Esophagus (tissue), 2 donors: Measurements from ENCODE around the gene SLC16A8. TPM values are rescaled to one million over a fixed set of nuclear protein-coding genes. Genes with fewer than 3 reads are reported as not detected.
"Not testable (repeated sequence)": the region's sequence is repeated elsewhere in the genome, so short reads cannot be mapped to it uniquely, and the experiment has no call there.

ENCODE experiments used
- H3K27ac ChIP-seq, 2 donors: one replicate each; pipeline ENCODE4 v1.5.1; 2013; ENCODE audit warnings: low read depth in 2 of 2, mild to moderate bottlenecking in 2 of 2, inconsistent platforms in 1 of 2, low read length in 1 of 2, moderate library complexity in 1 of 2
- H3K27me3 ChIP-seq, 2 donors: one replicate each; pipeline ENCODE4 v1.6.1; 2013; ENCODE audit warnings: low read length in 2 of 2, control low read depth in 1 of 2, mild to moderate bottlenecking in 1 of 2; ENCODE audit not compliant: insufficient read depth in 2 of 2, control insufficient read depth in 1 of 2
- H3K36me3 ChIP-seq, 2 donors: one replicate each; pipeline ENCODE4 v1.6.1; 2013; ENCODE audit warnings: low read length in 1 of 2; ENCODE audit not compliant: control insufficient read depth in 2 of 2, insufficient read depth in 2 of 2
- H3K4me1 ChIP-seq, 2 donors: one replicate each; pipeline ENCODE4 v1.6.1; 2013; ENCODE audit warnings: low read length in 1 of 2; ENCODE audit not compliant: control insufficient read depth in 2 of 2, insufficient read depth in 2 of 2
- H3K4me3 ChIP-seq, 2 donors: one replicate each; pipeline ENCODE4 v1.5.1; 2013; ENCODE audit warnings: low read length in 2 of 2, mild to moderate bottlenecking in 2 of 2, low read depth in 1 of 2, moderate library complexity in 1 of 2
- H3K9me3 ChIP-seq, 2 donors: one replicate each; pipeline ENCODE4 v1.6.1; 2013; ENCODE audit warnings: mild to moderate bottlenecking in 2 of 2, low read depth in 1 of 2, low read length in 1 of 2, moderate library complexity in 1 of 2; ENCODE audit not compliant: control insufficient read depth in 2 of 2, insufficient read depth in 1 of 2
- WGBS, 2 donors: extraction: QIAGEN DNeasy Blood & Tissue Kit; methylation state at CpG; one replicate each; pipeline ENCODE4 v1.1.7; 2013; 5-methylcytosine and 5-hydroxymethylcytosine counted together
- polyA plus RNA-seq, 2 donors: library from polyadenylated mRNA; stranded (reverse); fragments of 200-250 nt; gene quantifications; one replicate each; pipeline ENCODE4 v1.2.3, GENCODE V29; 2013
- donor health status: healthy with polysubstance abuse.
- donor health status: Bipolar disorder and iron deficiency.

SLC16A8 gene
- polyA plus RNA-seq, 2 donors = 0.25 to 0.41 TPM

- 52 to 63% methylated on average over 11 of the region's 11 CpGs for WGBS, 2 donors
- H3K4me1 ChIP-seq = peaks cover 0 to 22% of the 10 kb centered on the region in 2 donors
- H3K27me3 ChIP-seq = no peaks in the 10 kb centered on the region
- H3K36me3 ChIP-seq = peaks cover 0 to 10% of the 10 kb centered on the region in 2 donors
- no peak overlapping the region for H3K4me3 ChIP-seq
- H3K9me3 ChIP-seq = no peaks in the 10 kb centered on the region
- H3K27ac ChIP-seq = no peak overlapping the region
Measured at GRCh38 chr22:38125751-38126201, 41.8 kb upstream of the SLC16A8 start.

DNA sequence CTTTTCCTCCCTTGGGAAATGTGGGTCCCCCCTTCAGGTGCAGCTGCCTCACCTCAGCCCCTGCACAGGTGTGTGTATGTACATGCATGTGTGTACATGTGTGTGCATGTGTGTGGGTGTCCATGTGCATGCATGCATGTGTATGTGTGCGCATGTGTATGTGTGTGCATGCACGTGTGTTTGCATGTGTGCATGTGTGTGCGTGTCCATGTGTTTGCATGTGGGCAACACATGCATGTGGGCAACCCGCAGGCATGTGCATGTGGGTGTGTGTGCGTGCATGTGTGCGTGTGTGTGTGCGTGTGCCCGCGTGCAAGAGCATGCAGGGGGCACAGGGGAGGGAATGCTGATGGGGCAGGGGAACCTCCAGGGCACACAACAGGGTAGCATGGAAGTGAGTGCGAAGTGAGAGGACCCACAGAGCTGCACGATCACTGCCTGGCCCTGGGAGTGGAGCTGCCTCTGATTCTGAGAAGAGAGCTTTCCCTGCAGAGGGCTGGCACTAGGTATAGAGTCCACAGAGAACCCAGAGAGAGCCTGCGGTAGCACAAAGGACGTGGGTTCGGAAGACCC is 41.1 kb upstream of the SLC16A8 start:
- peaks cover 0 to 10% of the 10 kb centered on the region in 2 donors for H3K36me3 ChIP-seq
- H3K4me3 ChIP-seq = no peak overlapping the region
- WGBS, 2 donors = 89 to 91% methylated on average over 14 of the region's 14 CpGs
- peaks cover 0 to 27% of the 10 kb centered on the region in 2 donors for H3K4me1 ChIP-seq
- no peaks in the 10 kb centered on the region for H3K9me3 ChIP-seq
- no peaks in the 10 kb centered on the region for H3K27me3 ChIP-seq
- no peak overlapping the region for H3K27ac ChIP-seq

GRCh38 chr22:38124236-38124974 is 40.4 kb upstream of the SLC16A8 start:
- Histone ChIP-seq H3K27me3 (no peaks in the 10 kb centered on the region), H3K9me3 (no peaks in the 10 kb centered on the region), H3K27ac (no peak overlapping the region), H3K36me3 (peaks cover 0 to 10% of the 10 kb centered on the region in 2 donors), H3K4me1 (peaks cover 0 to 27% of the 10 kb centered on the region in 2 donors), H3K4me3 (no peak overlapping the region)
- 74 to 86% methylated on average over 21 of the region's 21 CpGs for WGBS, 2 donors

GRCh38 chr22:38122616-38123015 is 38.6 kb upstream of the SLC16A8 start:
- Histone ChIP-seq H3K27me3 (no peaks in the 10 kb centered on the region), H3K27ac (no peak overlapping the region), H3K36me3 (peaks cover 0 to 2% of the 10 kb centered on the region in 2 donors), H3K4me1 (peaks cover 0 to 27% of the 10 kb centered on the region in 2 donors), H3K9me3 (no peaks in the 10 kb centered on the region), H3K4me3 (no peak overlapping the region)
- WGBS, 2 donors = 72 to 74% methylated on average over 6 of the region's 6 CpGs

GRCh38 chr22:38120359-38121110 is 36.6 kb upstream of the SLC16A8 start:
- 58 to 68% methylated on average over 27 to 28 of the region's 28 CpGs for WGBS, 2 donors

DNA sequence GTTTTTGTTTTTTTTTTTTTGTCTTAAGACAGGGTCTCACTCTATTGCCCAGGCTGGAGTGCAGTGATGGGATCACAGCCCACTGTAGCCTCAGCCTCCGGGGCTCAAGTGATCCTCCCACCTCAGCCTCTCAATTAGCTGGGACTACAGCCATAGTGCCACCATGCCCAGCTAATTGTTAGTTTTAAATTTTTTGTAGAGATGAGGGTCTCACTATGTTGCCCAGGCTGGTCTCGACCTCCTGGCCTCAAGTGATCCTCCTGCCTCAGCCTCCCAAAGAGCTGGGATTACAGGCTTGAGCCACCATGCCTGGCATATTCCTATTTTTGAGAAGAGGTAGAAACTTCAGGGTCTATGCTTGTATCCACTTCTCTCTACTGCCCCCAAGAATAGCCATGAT is 34.8 kb upstream of the SLC16A8 start:
- H3K4me3 ChIP-seq, H3K27ac ChIP-seq, H3K4me1 ChIP-seq, H3K27me3 ChIP-seq, H3K9me3 ChIP-seq, H3K36me3 ChIP-seq: not testable (repeated sequence)
- 96 to 100% methylated on average over 2 of the region's 2 CpGs for WGBS, 2 donors

More at GRCh38 chr22:38120359-38121110, 36.6 kb upstream of the SLC16A8 start:
- no peak overlapping the region for H3K4me3 ChIP-seq
- no peaks in the 10 kb centered on the region for H3K27me3 ChIP-seq
- no peaks in the 10 kb centered on the region for H3K36me3 ChIP-seq
- H3K27ac ChIP-seq = no peak overlapping the region
- peaks cover 0 to 20% of the 10 kb centered on the region in 2 donors for H3K4me1 ChIP-seq
- H3K9me3 ChIP-seq = no peaks in the 10 kb centered on the region

GRCh38 chr22:38118182-38118581 is 34.2 kb upstream of the SLC16A8 start:
- 85 to 89% methylated on average over 3 of the region's 3 CpGs for WGBS, 2 donors
- Histone ChIP-seq H3K36me3 (no peaks in the 10 kb centered on the region), H3K9me3 (no peaks in the 10 kb centered on the region), H3K4me3 (no peak overlapping the region), H3K27me3 (no peaks in the 10 kb centered on the region), H3K4me1 (peaks cover 0 to 9% of the 10 kb centered on the region in 2 donors), H3K27ac (no peak overlapping the region)

- 93 to 94% methylated on average over 10 of the region's 10 CpGs for WGBS, 2 donors
- not testable (repeated sequence) for H3K27ac ChIP-seq, H3K27me3 ChIP-seq, H3K36me3 ChIP-seq, H3K4me3 ChIP-seq, H3K4me1 ChIP-seq, H3K9me3 ChIP-seq
Measured at GRCh38 chr22:38117556-38117955, 33.6 kb upstream of the SLC16A8 start.

- Histone ChIP-seq H3K36me3 (no peaks in the 10 kb centered on the region), H3K4me3 (no peak overlapping the region), H3K9me3 (no peaks in the 10 kb centered on the region), H3K27ac (no peak overlapping the region), H3K4me1 (peaks cover 3 to 11% of the 10 kb centered on the region in 2 donors), H3K27me3 (no peaks in the 10 kb centered on the region)
- WGBS, 2 donors = 95% methylated on average over 31 of the region's 31 CpGs
Measured at GRCh38 chr22:38115423-38116205, 31.6 kb upstream of the SLC16A8 start.
